H9 (cell line): ENCODE data around the gene BCL2L1. TPM values are rescaled to one million over a fixed set of nuclear protein-coding genes. Genes with fewer than 3 reads are reported as not detected.

Source experiments
- DNase-seq: peaks from one replicate; pipeline ENCODE4 v3.0.0-alpha.2; 2017
- H2AFZ ChIP-seq: one replicate; pipeline ENCODE4 v1.6.1; 2013; ENCODE audit warnings: mild to moderate bottlenecking, low read length, control low read depth, moderate library complexity
- H2AK5ac ChIP-seq: 2 replicates; pipeline ENCODE4 v1.6.1; 2013; ENCODE audit warnings: low read length, control low read depth, mixed read lengths; ENCODE audit not compliant: insufficient read length
- H2BK120ac ChIP-seq: one replicate; pipeline ENCODE4 v1.6.1; 2013; ENCODE audit warnings: low read depth, mild to moderate bottlenecking, low read length, control low read depth, inconsistent platforms; ENCODE audit not compliant: poor library complexity, severe bottlenecking
- H2BK12ac ChIP-seq: 2 replicates; pipeline ENCODE4 v1.6.1; 2013; ENCODE audit warnings: low read length, control low read depth, mixed read lengths, low read depth; ENCODE audit not compliant: insufficient read length
- H2BK15ac ChIP-seq: 2 replicates; pipeline ENCODE4 v1.6.1; 2013; ENCODE audit warnings: low read depth, low read length, control low read depth
- H2BK20ac ChIP-seq: one replicate; pipeline ENCODE4 v1.6.1; 2013; ENCODE audit warnings: low read depth, mild to moderate bottlenecking, low read length, control low read depth, inconsistent platforms; ENCODE audit not compliant: poor library complexity, severe bottlenecking
- H2BK5ac ChIP-seq: 2 replicates; pipeline ENCODE4 v1.6.1; 2013; ENCODE audit warnings: low read length, control low read depth, mixed read lengths; ENCODE audit not compliant: insufficient read length
- H3K14ac ChIP-seq: 2 replicates; pipeline ENCODE4 v1.6.1; 2013; ENCODE audit warnings: low read length, control low read depth; ENCODE audit not compliant: insufficient read depth
- H3K18ac ChIP-seq: 2 replicates; pipeline ENCODE4 v1.6.1; 2013; ENCODE audit warnings: low read depth, mild to moderate bottlenecking, mixed read lengths, low read length, control low read depth; ENCODE audit not compliant: insufficient read length
- H3K23ac ChIP-seq: 2 replicates; pipeline ENCODE4 v1.6.1; 2013; ENCODE audit warnings: low read length, control low read depth, mixed read lengths, low read depth; ENCODE audit not compliant: insufficient read length
- H3K23me2 ChIP-seq: 2 replicates; pipeline ENCODE4 v1.6.1; 2013; ENCODE audit warnings: low read depth, mild to moderate bottlenecking, mixed read lengths, low read length, control low read depth; ENCODE audit not compliant: insufficient read length, poor library complexity, severe bottlenecking
- H3K27ac ChIP-seq: 2 replicates; pipeline ENCODE4 v1.5.1; 2013; ENCODE audit warnings: low read length, control low read depth, mixed read lengths, low read depth; ENCODE audit not compliant: insufficient read length
- H3K27me3 ChIP-seq: 2 replicates; pipeline ENCODE4 v1.6.1; 2013; ENCODE audit warnings: low read length, control low read depth, inconsistent platforms; ENCODE audit not compliant: insufficient read depth
- H3K4ac ChIP-seq: 2 replicates; pipeline ENCODE4 v1.6.1; 2013; ENCODE audit warnings: low read depth, mild to moderate bottlenecking, control low read depth, inconsistent platforms, low read length, moderate library complexity
- H3K4me1 ChIP-seq: 2 replicates; pipeline ENCODE4 v1.6.1; 2013; ENCODE audit warnings: low read length, control low read depth, inconsistent platforms; ENCODE audit not compliant: insufficient read depth
- H3K4me2 ChIP-seq: 2 replicates; pipeline ENCODE4 v1.6.1; 2013; ENCODE audit warnings: low read length, control low read depth, mixed read lengths; ENCODE audit not compliant: insufficient read length, insufficient read depth
- H3K56ac ChIP-seq: 2 replicates; pipeline ENCODE4 v1.6.1; 2013; ENCODE audit warnings: low read depth, mild to moderate bottlenecking, mixed read lengths, low read length, control low read depth; ENCODE audit not compliant: insufficient read length
- H3K79me1 ChIP-seq: 2 replicates; pipeline ENCODE4 v1.6.1; 2013; ENCODE audit warnings: low read depth, mild to moderate bottlenecking, moderate library complexity, low read length, control low read depth, inconsistent platforms; ENCODE audit not compliant: insufficient read depth, poor library complexity, severe bottlenecking
- H3K79me2 ChIP-seq: 2 replicates; pipeline ENCODE4 v1.6.1; 2013; ENCODE audit warnings: low read length, control low read depth, inconsistent platforms; ENCODE audit not compliant: insufficient read depth
- H3K9ac ChIP-seq: 2 replicates; pipeline ENCODE4 v1.6.1; 2013; ENCODE audit warnings: low read length, control low read depth, mixed read lengths; ENCODE audit not compliant: insufficient read length; ENCODE audit errors: extremely low read depth
- H3K9me3 ChIP-seq: one replicate; pipeline ENCODE4 v1.6.1; 2013; ENCODE audit warnings: low read depth, low read length, inconsistent platforms; ENCODE audit not compliant: control insufficient read depth
- H3T11ph ChIP-seq: one replicate; pipeline ENCODE4 v1.6.1; 2013; ENCODE audit warnings: mild to moderate bottlenecking, low read length, control low read depth, inconsistent platforms
- H4K20me1 ChIP-seq: one replicate; pipeline ENCODE4 v1.6.1; 2013; ENCODE audit not compliant: control insufficient read depth, insufficient read length, insufficient read depth
- H4K5ac ChIP-seq: 2 replicates; pipeline ENCODE4 v1.6.1; 2013; ENCODE audit warnings: low read depth, mild to moderate bottlenecking, mixed read lengths, low read length, control low read depth; ENCODE audit not compliant: insufficient read length
- H4K8ac ChIP-seq: replicated peaks from 2 replicates; pipeline ENCODE4 v1.6.1; 2013; ENCODE audit warnings: low read length, control low read depth, mixed read lengths, low read depth; ENCODE audit not compliant: insufficient read length
- H4K91ac ChIP-seq: 2 replicates; pipeline ENCODE4 v1.6.1; 2013; ENCODE audit warnings: low read depth, mild to moderate bottlenecking, moderate library complexity, mixed read lengths, low read length, control low read depth; ENCODE audit not compliant: insufficient read length
- H3K27ac Mint-ChIP-seq, 3 experiments: 2 replicates in 2 of 3; 3 replicates in 1 of 3; pipeline ENCODE4 v1.8.0; 2020 to 2021; ENCODE audit warnings: mixed read lengths in 3 of 3, mild to moderate bottlenecking in 1 of 3, moderate library complexity in 1 of 3
- H3K27me3 Mint-ChIP-seq: 2 replicates; pipeline ENCODE4 v1.8.0; 2021; ENCODE audit warnings: low read depth, mild to moderate bottlenecking, moderate library complexity, mixed read lengths
- H3K36me3 Mint-ChIP-seq, 3 experiments: 2 replicates in 2 of 3; 3 replicates in 1 of 3; pipeline ENCODE4 v1.8.0; 2020 to 2021; ENCODE audit warnings: low read depth in 3 of 3, mixed read lengths in 3 of 3; ENCODE audit not compliant: insufficient read depth in 1 of 3
- H3K4me1 Mint-ChIP-seq, 2 experiments: 2 replicates each; pipeline ENCODE4 v1.8.0; 2020; ENCODE audit warnings: mixed read lengths in 2 of 2
- H3K4me3 Mint-ChIP-seq, 2 experiments: 2 replicates in 1 of 2; 3 replicates in 1 of 2; pipeline ENCODE4 v1.8.0; 2020 to 2021; ENCODE audit warnings: mild to moderate bottlenecking in 2 of 2, mixed read lengths in 2 of 2, moderate library complexity in 1 of 2
- H3K9me3 Mint-ChIP-seq, 2 experiments: 2 replicates in 1 of 2; 3 replicates in 1 of 2; pipeline ENCODE4 v1.8.0; 2020; ENCODE audit warnings: mild to moderate bottlenecking in 2 of 2, mixed read lengths in 2 of 2, moderate library complexity in 1 of 2
- CTCF ChIP-seq: fragments of 200-600 bp; sonication (generic); conservative IDR thresholded peaks from 3 replicates; pipeline ENCODE4 v1.8.0; 2021; ENCODE audit warnings: antibody characterized with exemption, mild to moderate bottlenecking
- WGBS: extraction: QIAGEN DNeasy Blood & Tissue Kit; methylation state at CpG from one replicate; pipeline ENCODE4 v1.1.7; 2013; ENCODE audit warnings: missing lambda C conversion rate, low lambda C conversion rate, mixed read lengths; ENCODE audit not compliant: insufficient read length; ENCODE audit errors: extremely low coverage; 5-methylcytosine and 5-hydroxymethylcytosine counted together
- total RNA-seq: library from RNA; stranded (reverse); gene quantifications from 2 replicates; pipeline ENCODE4 v1.2.1, GENCODE V29; 2021

Gene BCL2L1
- total RNA-seq, 1 experiment from 2014 or later, result 105 TPM

- Histone ChIP-seq H2BK5ac (no peak overlapping the region), H3T11ph (no peak overlapping the region), H4K8ac (no peak overlapping the region), H3K27ac (no peak overlapping the region), H4K91ac (no peak overlapping the region), H2BK120ac (no peak overlapping the region), H3K79me1 (no peaks in the 10 kb centered on the region), H2BK15ac (no peak overlapping the region), H3K18ac (no peak overlapping the region), H3K27me3 (no peaks in the 10 kb centered on the region), H4K20me1 (no peaks in the 10 kb centered on the region), H2BK12ac (no peak overlapping the region), H2BK20ac (no peak overlapping the region), H3K4me1 (no peaks in the 10 kb centered on the region), H3K14ac (no peak overlapping the region), H2AK5ac (no peak overlapping the region), H3K23ac (no peak overlapping the region), H3K9me3 (no peaks in the 10 kb centered on the region), H3K56ac (no peak overlapping the region), H2AFZ (no peak overlapping the region), H3K9ac (no peak overlapping the region), H3K79me2 (no peaks in the 10 kb centered on the region), H3K4me2 (no peak overlapping the region), H4K5ac (no peak overlapping the region), H3K23me2 (no peaks in the 10 kb centered on the region), H3K4ac (no peak overlapping the region)
- no peak for TF ChIP-seq CTCF
- H3K36me3 Mint-ChIP-seq, result no peaks in the 10 kb centered on the region
- peaks cover 6 to 8% of the 10 kb centered on the region in 2 experiments for H3K4me1 Mint-ChIP-seq
- H3K9me3 Mint-ChIP-seq, result no peaks in the 10 kb centered on the region
- H3K27ac Mint-ChIP-seq, result no peak overlapping the region
- WGBS, result no CpG with 5 or more reads among the region's 4 CpGs
- DNase-seq, result no peak
- H3K4me3 Mint-ChIP-seq, result no peak overlapping the region
- peaks cover 8% of the 10 kb centered on the region for H3K27me3 Mint-ChIP-seq
Observed at GRCh38 chr20:31643522-31643921, 79.1 kb downstream of the BCL2L1 start.
